Right atrium auricular region (tissue), 2 donors: ENCODE data around the gene SLC39A10. TPM values are rescaled to one million over a fixed set of nuclear protein-coding genes. Genes with fewer than 3 reads are reported as not detected.
A peak's percentile ranks its signal among the peaks of the same experiment; 100 is the strongest.

ENCODE experiments used
- DNase-seq: peaks from one replicate; pipeline ENCODE4 v3.0.0-alpha.2; 2019; ENCODE audit warnings: low spot score
- H3K27ac ChIP-seq, 2 donors: fragments of 200-600 bp; sonication (generic); 1 replicate in 1 of 2; 2 replicates in 1 of 2; pipeline ENCODE4 v1.5.1; 2016 to 2019
- H3K27me3 ChIP-seq, 2 donors: fragments of 200-600 bp; sonication (generic); one replicate each; pipeline versions ENCODE4 v1.5.1 to v1.6.0; 2017 to 2019
- H3K36me3 ChIP-seq: fragments of 200-600 bp; sonication (generic); one replicate; pipeline ENCODE4 v1.5.1; 2016
- H3K4me1 ChIP-seq, 2 donors: fragments of 200-600 bp; sonication (generic); one replicate each; pipeline versions ENCODE4 v1.5.1 to v1.6.0; 2017 to 2019
- H3K4me3 ChIP-seq, 2 donors: fragments of 200-600 bp; sonication (generic); 1 replicate in 1 of 2; 2 replicates in 1 of 2; pipeline ENCODE4 v1.5.1; 2017 to 2019; ENCODE audit warnings: mild to moderate bottlenecking in 1 of 2, moderate library complexity in 1 of 2
- H3K9me3 ChIP-seq, 2 donors: fragments of 200-600 bp; sonication (generic); one replicate each; pipeline ENCODE4 v1.5.1; 2019
- total RNA-seq, 2 donors: library from RNA; depleted of rRNA; stranded (reverse); fragments of >200 nt; gene quantifications; one replicate each; pipeline ENCODE4 v1.1.0, GENCODE V29; 2016
- TF ChIP-seq, protein P1 (sequence below), 2 donors: fragments of 200-600 bp; sonication (generic); IDR thresholded peaks; one replicate each; pipeline ENCODE4 v1.5.1; 2019; ENCODE audit warnings: antibody characterized with exemption in 2 of 2

Gene SLC39A10
- total RNA-seq, 2 donors from 2014 or later: 8.5 to 12.3 TPM

GRCh38 chr2:195657634-195658540 lies 861 bp downstream of the SLC39A10 start:
- Histone ChIP-seq H3K4me3 (peak overlapping the region; percentile 85 to 99), H3K27ac (peak overlapping the region; percentile 99 to 100), H3K36me3 (no peaks in the 10 kb centered on the region), H3K27me3 (no peaks in the 10 kb centered on the region), H3K9me3 (no peaks in the 10 kb centered on the region), H3K4me1 (peaks cover 0 to 29% of the 10 kb centered on the region in 2 donors)
- TF ChIP-seq, protein P1, sequence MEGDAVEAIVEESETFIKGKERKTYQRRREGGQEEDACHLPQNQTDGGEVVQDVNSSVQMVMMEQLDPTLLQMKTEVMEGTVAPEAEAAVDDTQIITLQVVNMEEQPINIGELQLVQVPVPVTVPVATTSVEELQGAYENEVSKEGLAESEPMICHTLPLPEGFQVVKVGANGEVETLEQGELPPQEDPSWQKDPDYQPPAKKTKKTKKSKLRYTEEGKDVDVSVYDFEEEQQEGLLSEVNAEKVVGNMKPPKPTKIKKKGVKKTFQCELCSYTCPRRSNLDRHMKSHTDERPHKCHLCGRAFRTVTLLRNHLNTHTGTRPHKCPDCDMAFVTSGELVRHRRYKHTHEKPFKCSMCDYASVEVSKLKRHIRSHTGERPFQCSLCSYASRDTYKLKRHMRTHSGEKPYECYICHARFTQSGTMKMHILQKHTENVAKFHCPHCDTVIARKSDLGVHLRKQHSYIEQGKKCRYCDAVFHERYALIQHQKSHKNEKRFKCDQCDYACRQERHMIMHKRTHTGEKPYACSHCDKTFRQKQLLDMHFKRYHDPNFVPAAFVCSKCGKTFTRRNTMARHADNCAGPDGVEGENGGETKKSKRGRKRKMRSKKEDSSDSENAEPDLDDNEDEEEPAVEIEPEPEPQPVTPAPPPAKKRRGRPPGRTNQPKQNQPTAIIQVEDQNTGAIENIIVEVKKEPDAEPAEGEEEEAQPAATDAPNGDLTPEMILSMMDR (IDR thresholded peaks at IDR 0.05): no peak
- peak; percentile 77 for DNase-seq

DNA sequence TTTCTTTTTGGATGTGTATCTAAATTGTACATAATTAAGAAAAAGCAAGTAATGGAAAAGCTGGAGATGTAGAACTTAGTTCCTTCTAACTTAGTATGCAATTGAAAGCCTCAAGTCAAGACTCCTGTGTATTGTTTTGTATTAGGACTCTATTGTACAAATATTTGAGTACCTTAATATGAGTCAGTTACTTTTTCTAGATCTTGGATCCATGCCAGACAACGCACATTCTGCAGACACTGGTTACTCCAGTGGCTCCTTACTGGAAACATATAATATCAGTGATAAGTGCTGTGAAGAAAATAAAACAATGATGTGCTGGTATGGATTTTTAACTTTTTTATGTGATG lies 1.5 kb downstream of the SLC39A10 start:
- Histone ChIP-seq H3K27ac (peak overlapping the region; percentile 99 to 100), H3K4me3 (peak overlapping the region; percentile 85 to 99), H3K4me1 (peaks cover 0 to 33% of the 10 kb centered on the region in 2 donors), H3K9me3 (no peaks in the 10 kb centered on the region), H3K36me3 (no peaks in the 10 kb centered on the region), H3K27me3 (no peaks in the 10 kb centered on the region)
- TF ChIP-seq, protein P1 (IDR thresholded peaks at IDR 0.05): no peak
- no peak for DNase-seq

DNA sequence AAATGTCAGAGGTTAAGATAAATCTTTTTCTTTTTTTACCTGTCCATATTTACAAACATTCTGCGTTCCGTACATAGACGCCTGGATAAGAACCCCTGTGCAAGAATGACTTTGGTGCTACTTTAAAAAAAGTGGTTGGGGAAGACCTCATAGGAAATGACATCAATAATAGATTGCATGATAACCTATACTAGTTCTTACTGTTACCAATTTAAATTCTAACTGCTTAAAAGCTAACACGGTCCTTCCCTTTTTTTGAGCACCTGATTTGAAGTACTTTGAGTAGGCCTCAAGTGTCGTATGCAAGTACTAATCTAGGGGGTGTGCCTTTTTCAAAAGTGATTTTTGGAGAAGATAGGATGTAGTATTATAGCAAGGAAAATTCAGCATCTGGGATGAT lies 2.1 kb downstream of the SLC39A10 start:
- H3K27ac ChIP-seq: peak overlapping the region; percentile 99 to 100
- TF ChIP-seq, protein P1 (IDR thresholded peaks at IDR 0.05): no peak
- peak overlapping the region; percentile 85 to 99 for H3K4me3 ChIP-seq
- no peaks in the 10 kb centered on the region for H3K9me3 ChIP-seq
- no peaks in the 10 kb centered on the region for H3K27me3 ChIP-seq
- no peaks in the 10 kb centered on the region for H3K36me3 ChIP-seq
- H3K4me1 ChIP-seq: peaks cover 0 to 33% of the 10 kb centered on the region in 2 donors
- DNase-seq: no peak

- Histone ChIP-seq H3K4me3 (peak overlapping the region in 1 of 2 donors; percentile 99), H3K4me1 (peaks cover 0 to 33% of the 10 kb centered on the region in 2 donors), H3K9me3 (no peaks in the 10 kb centered on the region), H3K27me3 (no peaks in the 10 kb centered on the region), H3K36me3 (no peaks in the 10 kb centered on the region), H3K27ac (peak overlapping the region; percentile 99 to 100)
- DNase-seq: peak; percentile 80
- TF ChIP-seq, protein P1 (IDR thresholded peaks at IDR 0.05): peak; percentile 58 to 89
These were observed 3.2 kb downstream of the SLC39A10 start for GRCh38 chr2:195659982-195660890.

DNA sequence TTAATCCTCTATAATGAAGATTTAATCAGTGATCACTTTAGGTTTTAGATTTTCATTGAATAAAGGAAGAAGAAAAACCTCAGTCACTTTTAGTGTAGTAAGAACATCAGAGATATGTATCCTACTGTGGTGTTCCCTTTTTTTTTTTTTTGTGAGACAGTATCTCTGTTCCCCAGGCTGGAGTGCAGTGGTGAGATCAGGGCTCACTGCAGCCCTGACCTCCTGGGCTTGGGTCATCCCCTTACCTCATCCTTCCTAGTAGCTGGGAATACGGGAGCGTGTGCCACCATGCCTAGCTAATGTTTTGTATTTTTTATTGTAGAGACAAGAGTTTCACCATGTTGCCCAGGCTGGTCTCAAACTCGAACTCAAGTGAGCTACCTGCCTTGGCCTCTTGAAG lies 5.1 kb downstream of the SLC39A10 start:
- H3K4me3 ChIP-seq: no peak overlapping the region
- no peak overlapping the region for H3K27ac ChIP-seq
- TF ChIP-seq, protein P1 (IDR thresholded peaks at IDR 0.05): no peak
- H3K27me3 ChIP-seq: no peaks in the 10 kb centered on the region
- DNase-seq: no peak
- no peaks in the 10 kb centered on the region for H3K9me3 ChIP-seq
- no peaks in the 10 kb centered on the region for H3K36me3 ChIP-seq
- peaks cover 0 to 38% of the 10 kb centered on the region in 2 donors for H3K4me1 ChIP-seq
